Hematopoietic multipotent progenitor cell treated with erythropoietin and hydrocortisone succinate and interleukin-3 and kit ligand, for 15 days (in vitro differentiated cells): ENCODE measurements around the gene ROGDI.

Experiments used
- DNase-seq: peaks from one replicate; pipeline ENCODE4 v3.0.0-alpha.2; 2015; ENCODE audit warnings: low spot score

ROGDI gene

GRCh38 chr16:4766875-4767628, 35.4 kb downstream of the ROGDI start, which contains the start of gene ZNF500:
Gene ZNF500, minus strand, starts transcription at chr16:4767162. Its CDS starts 1,184 bp downstream, at chr16:4765978.
- DNase-seq, result peak; percentile 95

- no peak for DNase-seq
These were observed 36.6 kb downstream of the ROGDI start for GRCh38 chr16:4765511-4766474.

GRCh38 chr16:4763791-4764190, 38.6 kb downstream of the ROGDI start:
- DNase-seq, result no peak

GRCh38 chr16:4762205-4762604, 40.2 kb downstream of the ROGDI start:
- no peak for DNase-seq

- no peak for DNase-seq
These were observed 42.1 kb downstream of the ROGDI start for GRCh38 chr16:4760221-4760910.

- no peak for DNase-seq
These were observed 46.7 kb downstream of the ROGDI start for GRCh38 chr16:4755687-4756086.

GRCh38 chr16:4754865-4755264, 47.6 kb downstream of the ROGDI start:
- DNase-seq, result no peak

GRCh38 chr16:4753227-4753626, 49.2 kb downstream of the ROGDI start:
- DNase-seq, result no peak

- DNase-seq, result no peak
These were observed 49.9 kb downstream of the ROGDI start for GRCh38 chr16:4752351-4753100.

- DNase-seq, result no peak
These were observed 51.5 kb downstream of the ROGDI start for GRCh38 chr16:4750896-4751295.

GRCh38 chr16:4749700-4750257, 52.7 kb downstream of the ROGDI start:
- no peak for DNase-seq

GRCh38 chr16:4748682-4749411, 53.6 kb downstream of the ROGDI start:
- DNase-seq, result no peak

GRCh38 chr16:4747906-4748681, 54.3 kb downstream of the ROGDI start:
- no peak for DNase-seq

GRCh38 chr16:4746991-4747574, 55.4 kb downstream of the ROGDI start:
- no peak for DNase-seq
